GM23338 (cell line): ENCODE measurements around the gene NAA16. TPM values are rescaled to one million over a fixed set of nuclear protein-coding genes. Genes with fewer than 3 reads are reported as not detected.

Experiments
- ATAC-seq: fragments of 200-7000 bp; cut with Tn5 transposase; 3 replicates; pipeline ENCODE4 v1.9.1; 2020
- DNase-seq: peaks from one replicate; pipeline ENCODE4 v3.0.0-alpha.2; 2015; ENCODE audit warnings: low spot score
- H2AFZ ChIP-seq: fragments of 200-600 bp; sonication (generic); 2 replicates; pipeline ENCODE4 v1.8.0; 2016; ENCODE audit warnings: antibody characterized with exemption, mild to moderate bottlenecking, moderate library complexity
- H3F3A ChIP-seq: fragments of 200-600 bp; sonication (generic); replicated peaks from 2 replicates; pipeline ENCODE4 v1.8.0; 2017; ENCODE audit warnings: antibody characterized with exemption, mixed run types, low read depth
- H3K27ac ChIP-seq: fragments of 200-600 bp; sonication (generic); 2 replicates; pipeline ENCODE4 v1.6.1; 2016; ENCODE audit warnings: low read depth
- H3K27me3 ChIP-seq: fragments of 200-600 bp; sonication (generic); 2 replicates; pipeline ENCODE4 v1.8.0; 2016; ENCODE audit warnings: mild to moderate bottlenecking, mixed run types, moderate library complexity; ENCODE audit not compliant: insufficient read depth
- H3K36me3 ChIP-seq: fragments of 200-600 bp; sonication (generic); 2 replicates; pipeline ENCODE4 v1.8.0; 2016; ENCODE audit warnings: mild to moderate bottlenecking; ENCODE audit not compliant: insufficient read depth
- H3K4me1 ChIP-seq: fragments of 200-600 bp; sonication (generic); 2 replicates; pipeline ENCODE4 v1.8.0; 2016; ENCODE audit warnings: mild to moderate bottlenecking, moderate library complexity; ENCODE audit not compliant: insufficient read depth
- H3K4me2 ChIP-seq: fragments of 200-600 bp; sonication (generic); 2 replicates; pipeline ENCODE4 v1.7.1; 2017; ENCODE audit warnings: mixed run types
- H3K4me3 ChIP-seq: fragments of 200-600 bp; sonication (generic); 2 replicates; pipeline ENCODE4 v1.6.1; 2016; ENCODE audit warnings: mixed run types
- H3K79me2 ChIP-seq: fragments of 200-600 bp; sonication (generic); replicated peaks from 2 replicates; pipeline ENCODE4 v1.8.0; 2017; ENCODE audit warnings: mild to moderate bottlenecking; ENCODE audit not compliant: insufficient read depth
- H3K9me2 ChIP-seq: fragments of 200-600 bp; sonication (generic); 2 replicates; pipeline ENCODE4 v1.8.0; 2017; ENCODE audit not compliant: insufficient read depth
- H4K20me1 ChIP-seq: fragments of 200-600 bp; sonication (generic); replicated peaks from 2 replicates; pipeline ENCODE4 v1.8.0; 2017; ENCODE audit warnings: mild to moderate bottlenecking; ENCODE audit not compliant: insufficient read depth
- H3K27ac Mint-ChIP-seq: 2 replicates; pipeline ENCODE4 v1.8.0; 2020; ENCODE audit warnings: inconsistent platforms, mild to moderate bottlenecking, moderate library complexity, mixed read lengths
- H3K27me3 Mint-ChIP-seq: 3 replicates; pipeline ENCODE4 v1.8.0; 2022; ENCODE audit warnings: low read depth, mild to moderate bottlenecking, moderate library complexity, mixed read lengths, inconsistent platforms; ENCODE audit not compliant: insufficient read depth, poor library complexity
- H3K36me3 Mint-ChIP-seq: 3 replicates; pipeline ENCODE4 v1.8.0; 2021; ENCODE audit warnings: low read depth, mild to moderate bottlenecking, inconsistent platforms, moderate library complexity, mixed read lengths
- H3K4me1 Mint-ChIP-seq: 3 replicates; pipeline ENCODE4 v1.8.0; 2020; ENCODE audit warnings: mild to moderate bottlenecking, inconsistent platforms, mixed read lengths
- H3K4me3 Mint-ChIP-seq: 3 replicates; pipeline ENCODE4 v1.8.0; 2021; ENCODE audit warnings: moderate library complexity, mild to moderate bottlenecking, inconsistent platforms, mixed read lengths
- H3K9me3 Mint-ChIP-seq: 3 replicates; pipeline ENCODE4 v1.8.0; 2020; ENCODE audit warnings: moderate library complexity, mild to moderate bottlenecking, inconsistent platforms, mixed read lengths
- CREB1 ChIP-seq: fragments of 250-450 bp; sonication (Bioruptor Pico); IDR thresholded peaks from 2 replicates; pipeline ENCODE4 v1.5.0; 2020; ENCODE audit warnings: low read depth, mild to moderate bottlenecking, moderate library complexity
- CTCF ChIP-seq, 2 experiments: fragments of 200-600 bp in 1 of 2; sonication (generic) in 1 of 2; conservative IDR thresholded peaks; 2 replicates each; pipeline versions ENCODE4 v1.5.1 to v1.6.1; 2016 to 2017; ENCODE audit warnings: antibody characterized with exemption in 2 of 2, low read depth in 2 of 2, mild to moderate bottlenecking in 2 of 2, moderate library complexity in 1 of 2
- EZH2 ChIP-seq: fragments of 200-600 bp; sonication (generic); IDR thresholded peaks from one replicate; pipeline ENCODE4 v1.8.0; 2017; ENCODE audit warnings: antibody characterized with exemption, mild to moderate bottlenecking, low read depth; ENCODE audit not compliant: unreplicated experiment
- EZH2phosphoT487 ChIP-seq: fragments of 200-600 bp; sonication (generic); IDR thresholded peaks from one replicate; pipeline ENCODE4 v1.8.1; 2018; ENCODE audit warnings: antibody characterized with exemption; ENCODE audit not compliant: unreplicated experiment
- NANOG ChIP-seq: IDR thresholded peaks from 2 replicates; pipeline ENCODE4 v1.6.1; 2016; ENCODE audit warnings: antibody characterized with exemption, borderline replicate concordance
- POLR2AphosphoS5 ChIP-seq: IDR thresholded peaks from 2 replicates; pipeline ENCODE4 v1.6.1; 2016; ENCODE audit warnings: antibody characterized with exemption, low read depth
- REST ChIP-seq: IDR thresholded peaks from one replicate; pipeline ENCODE4 v1.6.1; 2018; ENCODE audit warnings: antibody characterized with exemption; ENCODE audit not compliant: unreplicated experiment
- STAT1 ChIP-seq: IDR thresholded peaks from one replicate; pipeline ENCODE4 v1.6.1; 2016; ENCODE audit warnings: antibody characterized with exemption; ENCODE audit not compliant: unreplicated experiment
- ZNF114 ChIP-seq: fragments of 250-450 bp; sonication (Bioruptor Pico); IDR thresholded peaks from 2 replicates; pipeline ENCODE4 v1.5.0; 2020; ENCODE audit warnings: mild to moderate bottlenecking, moderate library complexity
- ZNF331 ChIP-seq: fragments of 250-450 bp; sonication (Bioruptor Pico); IDR thresholded peaks from 2 replicates; pipeline ENCODE4 v1.5.0; 2020; ENCODE audit warnings: low read depth, mild to moderate bottlenecking, moderate library complexity
- ZNF462 ChIP-seq: fragments of 250-450 bp; sonication (Bioruptor Pico); IDR thresholded peaks from 2 replicates; pipeline ENCODE4 v1.5.0; 2020; ENCODE audit warnings: mild to moderate bottlenecking, moderate library complexity
- polyA plus RNA-seq: library from polyadenylated mRNA; unstranded; fragments of >200 nt; fragmentation: Nextera tagmentation; extraction: Ambion mirVana; gene quantifications from 2 replicates; pipeline ENCODE4 v1.2.1, GENCODE V29; 2016
- total RNA-seq: library from RNA; depleted of rRNA; stranded (reverse); fragments of >200 nt; shearing (Covaris generic); gene quantifications from 2 replicates; pipeline ENCODE4 v1.2.3, GENCODE V29; 2014

Gene NAA16
- total and polyA plus RNA-seq, 2 experiments from 2014 or later: 42.3 to 51.7 TPM

- Mint-ChIP-seq H3K9me3 (no peaks in the 10 kb centered on the region), H3K36me3 (no peaks in the 10 kb centered on the region), H3K4me3 (no peak overlapping the region), H3K4me1 (no peaks in the 10 kb centered on the region), H3K27ac (no peak overlapping the region), H3K27me3 (peaks cover 3% of the 10 kb centered on the region)
- Histone ChIP-seq H3K27ac (no peak overlapping the region), H3K4me3 (no peak overlapping the region), H3K4me2 (no peak overlapping the region), H3F3A (no peaks in the 10 kb centered on the region), H3K9me2 (0 out of 2 replicates have a peak, but pooled peaks cover 4% of the 10 kb centered on the region), H2AFZ (no peak overlapping the region; the same call in 1 of the 2 replicates), H3K4me1 (no peaks in the 10 kb centered on the region), H4K20me1 (no peaks in the 10 kb centered on the region), H3K79me2 (no peaks in the 10 kb centered on the region), H3K36me3 (no peaks in the 10 kb centered on the region), H3K27me3 (no peaks in the 10 kb centered on the region)
- DNase-seq (no peak), ATAC-seq (no peak)
- TF ChIP-seq NANOG (no peak), STAT1 (no peak), EZH2 (no peak), CREB1 (CRISPR knock-in tag) (no peak), ZNF331 (CRISPR knock-in tag) (no peak)
Measured at GRCh38 chr13:41382431-41382830, 71.4 kb downstream of the NAA16 start.

GRCh38 chr13:41383386-41383785, 72.3 kb downstream of the NAA16 start:
- no peak overlapping the region for H3K27ac Mint-ChIP-seq
- H3K27me3 Mint-ChIP-seq: peaks cover 3% of the 10 kb centered on the region
- no peak for ATAC-seq
- TF ChIP-seq POLR2AphosphoS5: no peak
- no peak for TF ChIP-seq CREB1 (CRISPR knock-in tag)
- TF ChIP-seq NANOG: no peak
- no peak for TF ChIP-seq REST
- no peak for TF ChIP-seq ZNF114 (CRISPR knock-in tag)
- no peak for TF ChIP-seq EZH2phosphoT487
- no peak for TF ChIP-seq ZNF331 (CRISPR knock-in tag)
- no peak for TF ChIP-seq EZH2
- TF ChIP-seq ZNF462: no peak
- no peak for TF ChIP-seq CTCF (conservative IDR thresholded peaks at IDR 0.05; ENCODE audit: low read depth in 2 of 2)

More at GRCh38 chr13:41383386-41383785, 72.3 kb downstream of the NAA16 start:
- no peaks in the 10 kb centered on the region for H3K27me3 ChIP-seq
- Mint-ChIP-seq H3K4me3 (no peak overlapping the region), H3K9me3 (no peaks in the 10 kb centered on the region), H3K4me1 (no peaks in the 10 kb centered on the region), H3K36me3 (no peaks in the 10 kb centered on the region)
- H3K27ac ChIP-seq: no peak overlapping the region
- no peak overlapping the region for H3K4me2 ChIP-seq
- no peaks in the 10 kb centered on the region for H3K4me1 ChIP-seq
- H3K9me2 ChIP-seq: 0 out of 2 replicates have a peak, but pooled peaks cover 4% of the 10 kb centered on the region
- H4K20me1 ChIP-seq: no peaks in the 10 kb centered on the region
- H3K79me2 ChIP-seq: no peaks in the 10 kb centered on the region
- DNase-seq: no peak
- no peak overlapping the region for H3K4me3 ChIP-seq
- H3K36me3 ChIP-seq: no peaks in the 10 kb centered on the region
- H3F3A ChIP-seq: no peaks in the 10 kb centered on the region
- H2AFZ ChIP-seq: no peak overlapping the region
